ENCODE data around the gene SIPA1L3. TPM values are rescaled to one million over a fixed set of nuclear protein-coding genes. Genes with fewer than 3 reads are reported as not detected.

SIPA1L3 gene
- total RNA-seq, 2 donors from 2014 or later: 13.2 to 13.9 TPM

- intact Hi-C loops (cut with DNase I): loop anchor here in 1 of 2 donors (5.0 kb wide), 1 partner anchor 71 kb away; no protein-coding TSS in a partner anchor
- peak; percentile 90 for DNase-seq (ENCODE audit: low spot score)
Observed at GRCh38 chr19:38250821-38251563, 344.0 kb downstream of the SIPA1L3 start.

GRCh38 chr19:38251564-38252051 lies 344.6 kb downstream of the SIPA1L3 start:
- DNase-seq (ENCODE audit: low spot score): no peak
- intact Hi-C loops (cut with DNase I): loop anchor here in 1 of 2 donors (5.0 kb wide), 1 partner anchor 71 kb away; no protein-coding TSS in a partner anchor

- intact Hi-C loops (cut with DNase I): loop anchor here in 1 of 2 donors (5.0 kb wide), 1 partner anchor 70 kb away; no protein-coding TSS in a partner anchor
- DNase-seq (ENCODE audit: low spot score): no peak
Observed at GRCh38 chr19:38252385-38252784, 345.4 kb downstream of the SIPA1L3 start.

GRCh38 chr19:38252941-38253691 lies 346.1 kb downstream of the SIPA1L3 start:
- peak; percentile 84 for DNase-seq (ENCODE audit: low spot score)
- intact Hi-C loops (cut with DNase I): loop anchor here in 1 of 2 donors (5.0 kb wide), 1 partner anchor 69 kb away; no protein-coding TSS in a partner anchor

- intact Hi-C loops (cut with DNase I): loop anchor here in 1 of 2 donors (5.0 kb wide), 1 partner anchor 69 kb away; no protein-coding TSS in a partner anchor
Observed at GRCh38 chr19:38253788-38254187, 346.8 kb downstream of the SIPA1L3 start.

GRCh38 chr19:38255383-38256014 lies 348.5 kb downstream of the SIPA1L3 start:
- no peak for DNase-seq (ENCODE audit: low spot score)
- intact Hi-C loops (cut with DNase I): no loop called here

More at GRCh38 chr19:38253788-38254187, 346.8 kb downstream of the SIPA1L3 start:
- DNase-seq (ENCODE audit: low spot score): no peak

Other genes starting within 250 kb of the SIPA1L3 start
- gene ZNF607, start 187.4 kb upstream of the SIPA1L3 start, total RNA-seq: 1 to 10 TPM; 4.8 to 6.1 TPM
- gene ZNF573, start 127.6 kb upstream of the SIPA1L3 start, total RNA-seq: 10 to 100 TPM in 1 of 2 donors, 1 to 10 TPM in 1; 9.9 to 11.8 TPM
- not detected for gene WDR87, start 614 bp upstream of the SIPA1L3 start, total RNA-seq